HepG2 (cell line): ENCODE data around the gene DIO1. TPM values are rescaled to one million over a fixed set of nuclear protein-coding genes. Genes with fewer than 3 reads are reported as not detected.

Source experiments
- ARNT ChIP-seq: fragments of 450-650 bp; IDR thresholded peaks from 2 replicates; pipeline ENCODE4 v1.6.1; 2017
- ATAD3A ChIP-seq: sonication (generic); formaldehyde crosslinking; IDR thresholded peaks from 2 replicates; pipeline ENCODE4 v1.4.0; 2020; ENCODE audit warnings: missing genetic modification reagents
- ATRX ChIP-seq: sonication (generic); formaldehyde crosslinking; IDR thresholded peaks from 2 replicates; pipeline ENCODE4 v1.4.0; 2020; ENCODE audit warnings: missing genetic modification reagents, borderline replicate concordance
- FOXM1 ChIP-seq: sonication (generic); formaldehyde crosslinking; IDR thresholded peaks from 2 replicates; pipeline ENCODE4 v1.5.0; 2020; ENCODE audit warnings: missing genetic modification reagents
- GTF3A ChIP-seq: sonication (generic); formaldehyde crosslinking; conservative IDR thresholded peaks from 2 replicates; pipeline ENCODE4 v1.4.0; 2020; ENCODE audit warnings: mild to moderate bottlenecking, missing genetic modification reagents
- KAT7 ChIP-seq: IDR thresholded peaks from 2 replicates; pipeline ENCODE4 v1.6.1; 2018; ENCODE audit warnings: borderline replicate concordance, missing compliant biosample characterization
- MTERF4 ChIP-seq: sonication (generic); formaldehyde crosslinking; IDR thresholded peaks from 2 replicates; pipeline ENCODE4 v1.8.0; 2023; ENCODE audit warnings: mild to moderate bottlenecking, missing genetic modification reagents
- MYNN ChIP-seq: sonication (generic); formaldehyde crosslinking; IDR thresholded peaks from 2 replicates; pipeline ENCODE4 v1.4.0; 2020; ENCODE audit warnings: mild to moderate bottlenecking, low read depth, missing genetic modification reagents
- NFIB ChIP-seq: sonication (generic); formaldehyde crosslinking; IDR thresholded peaks from 2 replicates; pipeline ENCODE4 v1.9.0; 2021; ENCODE audit warnings: missing genetic modification reagents, mild to moderate bottlenecking, borderline replicate concordance
- NR1H2 ChIP-seq: sonication (generic); formaldehyde crosslinking; IDR thresholded peaks from 2 replicates; pipeline ENCODE4 v1.8.1; 2022; ENCODE audit warnings: low read depth, missing genetic modification reagents, borderline replicate concordance
- PATZ1 ChIP-seq: sonication (generic); formaldehyde crosslinking; IDR thresholded peaks from 2 replicates; pipeline ENCODE4 v1.4.0; 2020; ENCODE audit warnings: missing genetic modification reagents
- POGZ ChIP-seq: sonication (generic); formaldehyde crosslinking; IDR thresholded peaks from 2 replicates; pipeline ENCODE4 v1.4.0; 2020; ENCODE audit warnings: mild to moderate bottlenecking, missing genetic modification reagents
- RARG ChIP-seq: sonication (generic); formaldehyde crosslinking; IDR thresholded peaks from 2 replicates; pipeline ENCODE4 v1.4.0; 2020; ENCODE audit warnings: low read depth, mild to moderate bottlenecking, missing genetic modification reagents
- RBFOX2 ChIP-seq: fragments of 200-400 bp; formaldehyde crosslinking; IDR thresholded peaks from 2 replicates; pipeline ENCODE4 v1.6.1; 2017; ENCODE audit warnings: low read depth, mild to moderate bottlenecking, low read length
- RORA ChIP-seq: sonication (generic); formaldehyde crosslinking; IDR thresholded peaks from 2 replicates; pipeline ENCODE4 v1.5.0; 2020; ENCODE audit warnings: mild to moderate bottlenecking, missing genetic modification reagents, moderate library complexity
- RXRA ChIP-seq: sonication (generic); formaldehyde crosslinking; IDR thresholded peaks from 2 replicates; pipeline ENCODE4 v1.5.1; 2020; ENCODE audit warnings: missing genetic modification reagents
- SP5 ChIP-seq: IDR thresholded peaks from 2 replicates; pipeline ENCODE4 v1.6.1; 2016; ENCODE audit warnings: low read depth, borderline replicate concordance
- SPEN ChIP-seq: sonication (generic); formaldehyde crosslinking; IDR thresholded peaks from 2 replicates; pipeline ENCODE4 v1.5.1; 2020; ENCODE audit warnings: low read depth, mild to moderate bottlenecking, missing genetic modification reagents
- TBP ChIP-seq: sonication (generic); formaldehyde crosslinking; IDR thresholded peaks from 2 replicates; pipeline ENCODE4 v1.5.0; 2020; ENCODE audit warnings: missing genetic modification reagents
- THAP8 ChIP-seq: sonication (generic); formaldehyde crosslinking; IDR thresholded peaks from 2 replicates; pipeline ENCODE4 v1.5.1; 2020; ENCODE audit warnings: missing genetic modification reagents, mild to moderate bottlenecking, borderline replicate concordance
- ZFP37 ChIP-seq: sonication (generic); formaldehyde crosslinking; IDR thresholded peaks from 2 replicates; pipeline ENCODE4 v1.4.0; 2020; ENCODE audit warnings: missing genetic modification reagents, borderline replicate concordance
- ZNF124 ChIP-seq: sonication (generic); formaldehyde crosslinking; IDR thresholded peaks from 2 replicates; pipeline ENCODE4 v1.4.0; 2020; ENCODE audit warnings: missing genetic modification reagents
- ZNF17 ChIP-seq: sonication (generic); formaldehyde crosslinking; IDR thresholded peaks from 2 replicates; pipeline ENCODE4 v1.5.0; 2020; ENCODE audit warnings: mild to moderate bottlenecking, missing genetic modification reagents
- ZNF329 ChIP-seq: sonication (generic); formaldehyde crosslinking; IDR thresholded peaks from 2 replicates; pipeline ENCODE4 v1.9.0; 2021; ENCODE audit warnings: low read depth, mild to moderate bottlenecking, missing genetic modification reagents
- ZNF446 ChIP-seq: sonication (generic); formaldehyde crosslinking; IDR thresholded peaks from 2 replicates; pipeline ENCODE4 v1.5.0; 2020; ENCODE audit warnings: mild to moderate bottlenecking, missing genetic modification reagents
- ZNF451 ChIP-seq: sonication (generic); formaldehyde crosslinking; IDR thresholded peaks from 2 replicates; pipeline ENCODE4 v1.5.0; 2020; ENCODE audit warnings: mild to moderate bottlenecking, missing genetic modification reagents
- ZNF570 ChIP-seq: sonication (generic); formaldehyde crosslinking; IDR thresholded peaks from 2 replicates; pipeline ENCODE4 v1.4.0; 2020; ENCODE audit warnings: mild to moderate bottlenecking, missing genetic modification reagents, borderline replicate concordance
- ZNF841 ChIP-seq: sonication (generic); formaldehyde crosslinking; IDR thresholded peaks from 2 replicates; pipeline ENCODE4 v1.8.1; 2023; ENCODE audit warnings: missing genetic modification reagents, borderline replicate concordance
- polyA plus RNA-seq, 8 experiments: library from polyadenylated mRNA; depleted of rRNA in 3 of 8; stranded (reverse) in 7 of 8; unstranded in 1 of 8; fragments of >200 nt; fragmentation: Illumina TruSeq in 4 of 8; extraction: Trizol in 4 of 8; gene quantifications; 2 replicates each; pipeline versions ENCODE4 v1.2.1 to v1.2.3, GENCODE V29; 2011 to 2016; ENCODE audit warnings: low read depth in 4 of 8, missing spikeins in 1 of 8, mixed read lengths in 1 of 8; ENCODE audit not compliant: insufficient read depth in 1 of 8
- total RNA-seq, 5 experiments: library from RNA; depleted of rRNA; stranded (reverse); fragments of >200 nt; fragmentation: Illumina TruSeq; extraction: Trizol; gene quantifications; 2 replicates each; pipeline ENCODE4 v1.2.3, GENCODE V29; 2016; ENCODE audit warnings: low read depth in 1 of 5

The DIO1 gene
- total and polyA plus RNA-seq, 2 of the 13 experiments (the other 11 are each of a cell fraction or from before 2014, with no cell fraction given): 13.5 to 45.6 TPM

- TF ChIP-seq PATZ1 (CRISPR knock-in tag) (0 out of 2 replicates have a peak, but pooled peaks have one; percentile 8), POGZ (CRISPR knock-in tag) (peak; percentile 71; the same call in 1 of the 2 replicates), NFIB (CRISPR knock-in tag) (no peak), ZNF17 (CRISPR knock-in tag) (no peak), ZNF570 (CRISPR knock-in tag) (no peak), SP5 (peak; percentile 97), SPEN (CRISPR knock-in tag) (no peak), RORA (CRISPR knock-in tag) (no peak), ATAD3A (CRISPR knock-in tag) (no peak), RARG (no peak), ZFP37 (no peak), MTERF4 (CRISPR knock-in tag) (no peak), TBP (no peak), ZNF841 (CRISPR knock-in tag) (no peak), RXRA (peak; percentile 62; the same call in 1 of the 2 replicates), NR1H2 (no peak), MYNN (CRISPR knock-in tag) (no peak), GTF3A (CRISPR knock-in tag) (no peak), THAP8 (CRISPR knock-in tag) (no peak), ZNF446 (CRISPR knock-in tag) (no peak), FOXM1 (CRISPR knock-in tag) (no peak), RBFOX2 (peak; percentile 74), ARNT (no peak), ATRX (no peak), ZNF329 (CRISPR knock-in tag) (no peak), KAT7 (CRISPR knock-in tag) (peak; percentile 68; the same call in 1 of the 2 replicates), ZNF124 (CRISPR knock-in tag) (0 out of 2 replicates have a peak, but pooled peaks have one; percentile 1), ZNF451 (CRISPR knock-in tag) (peak; percentile 59; the same call in 1 of the 2 replicates)
Observed at GRCh38 chr1:53889304-53890298, 4.4 kb upstream of the DIO1 start, which contains the start of gene YIPF1 (continued).
